ENCODE data around the gene TENM4. TPM values are rescaled to one million over a fixed set of nuclear protein-coding genes. Genes with fewer than 3 reads are reported as not detected.

TENM4 gene
- total RNA-seq, 4 donors from 2014 or later, result 4.0 to 14.6 (median 4.5) TPM

DNA sequence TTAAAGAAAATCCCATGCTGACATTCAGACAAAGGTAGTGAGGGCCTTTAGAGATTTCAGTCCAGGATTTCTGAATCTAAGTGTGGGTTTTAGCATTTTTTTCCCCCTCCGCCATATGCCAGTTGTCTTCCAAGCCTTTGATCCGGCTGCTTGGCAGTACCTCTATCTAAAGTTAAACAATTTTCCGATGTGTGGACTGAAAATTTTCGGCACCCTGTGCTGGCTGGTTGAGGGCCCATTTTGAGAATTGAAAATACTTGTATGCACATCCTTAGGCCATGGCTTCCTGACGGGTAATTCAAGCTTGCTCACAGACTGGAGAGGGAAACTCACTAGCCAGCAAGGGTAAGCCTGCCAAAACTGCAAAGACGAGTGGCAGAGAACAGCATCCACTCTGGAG lies 734.3 kb downstream of the TENM4 start:
- TF ChIP-seq, protein P1, sequence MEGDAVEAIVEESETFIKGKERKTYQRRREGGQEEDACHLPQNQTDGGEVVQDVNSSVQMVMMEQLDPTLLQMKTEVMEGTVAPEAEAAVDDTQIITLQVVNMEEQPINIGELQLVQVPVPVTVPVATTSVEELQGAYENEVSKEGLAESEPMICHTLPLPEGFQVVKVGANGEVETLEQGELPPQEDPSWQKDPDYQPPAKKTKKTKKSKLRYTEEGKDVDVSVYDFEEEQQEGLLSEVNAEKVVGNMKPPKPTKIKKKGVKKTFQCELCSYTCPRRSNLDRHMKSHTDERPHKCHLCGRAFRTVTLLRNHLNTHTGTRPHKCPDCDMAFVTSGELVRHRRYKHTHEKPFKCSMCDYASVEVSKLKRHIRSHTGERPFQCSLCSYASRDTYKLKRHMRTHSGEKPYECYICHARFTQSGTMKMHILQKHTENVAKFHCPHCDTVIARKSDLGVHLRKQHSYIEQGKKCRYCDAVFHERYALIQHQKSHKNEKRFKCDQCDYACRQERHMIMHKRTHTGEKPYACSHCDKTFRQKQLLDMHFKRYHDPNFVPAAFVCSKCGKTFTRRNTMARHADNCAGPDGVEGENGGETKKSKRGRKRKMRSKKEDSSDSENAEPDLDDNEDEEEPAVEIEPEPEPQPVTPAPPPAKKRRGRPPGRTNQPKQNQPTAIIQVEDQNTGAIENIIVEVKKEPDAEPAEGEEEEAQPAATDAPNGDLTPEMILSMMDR (IDR thresholded peaks at IDR 0.05; ENCODE audit: low read depth), result no peak

DNA sequence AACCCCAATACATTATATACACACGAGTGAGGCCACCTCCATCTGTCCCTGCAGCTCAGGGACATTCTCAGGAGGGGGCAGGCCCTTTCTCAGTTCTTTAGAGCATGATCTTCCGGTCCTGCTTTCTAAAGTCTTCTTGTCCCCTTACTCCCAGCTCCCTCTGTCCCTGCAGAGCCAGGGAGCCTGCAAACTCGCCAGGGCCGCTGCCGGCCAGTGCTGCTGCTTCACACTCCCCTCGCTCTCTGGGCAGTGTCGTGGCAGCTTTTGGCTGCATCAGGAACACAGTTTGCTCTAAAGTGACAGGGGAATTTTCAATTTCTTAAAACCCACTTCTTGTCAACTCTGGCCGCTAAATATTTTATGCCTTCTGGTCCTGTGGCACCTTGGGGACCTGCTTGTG lies 736.0 kb downstream of the TENM4 start:
- TF ChIP-seq, protein P1 (IDR thresholded peaks at IDR 0.05; ENCODE audit: low read depth), result no peak

DNA sequence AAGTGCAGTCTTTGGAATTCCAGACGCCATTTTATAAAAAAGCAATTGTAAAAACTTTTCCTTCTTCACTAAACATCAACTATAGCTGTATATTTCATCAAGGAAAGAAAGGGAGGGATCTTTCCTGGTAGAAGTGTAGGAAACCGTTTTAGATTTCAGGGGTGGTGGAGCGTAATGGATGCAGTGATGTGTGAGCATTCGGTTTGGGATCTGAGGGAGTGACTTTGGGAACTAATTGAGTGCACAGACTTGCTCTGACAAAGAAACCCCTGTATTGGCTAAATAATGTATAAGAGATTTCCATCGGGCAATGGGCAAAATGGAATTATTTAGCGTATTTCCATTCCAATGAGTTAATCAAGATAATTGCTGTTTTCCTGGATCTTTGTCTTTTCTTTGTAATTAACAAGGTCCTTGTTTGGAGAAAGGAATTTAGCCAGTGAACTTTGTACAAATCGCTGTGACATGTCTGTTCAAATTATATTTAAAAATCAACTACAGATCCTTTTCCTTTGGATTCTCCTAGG lies 741.2 kb downstream of the TENM4 start:
- TF ChIP-seq, protein P1 (IDR thresholded peaks at IDR 0.05; ENCODE audit: low read depth), result no peak

DNA sequence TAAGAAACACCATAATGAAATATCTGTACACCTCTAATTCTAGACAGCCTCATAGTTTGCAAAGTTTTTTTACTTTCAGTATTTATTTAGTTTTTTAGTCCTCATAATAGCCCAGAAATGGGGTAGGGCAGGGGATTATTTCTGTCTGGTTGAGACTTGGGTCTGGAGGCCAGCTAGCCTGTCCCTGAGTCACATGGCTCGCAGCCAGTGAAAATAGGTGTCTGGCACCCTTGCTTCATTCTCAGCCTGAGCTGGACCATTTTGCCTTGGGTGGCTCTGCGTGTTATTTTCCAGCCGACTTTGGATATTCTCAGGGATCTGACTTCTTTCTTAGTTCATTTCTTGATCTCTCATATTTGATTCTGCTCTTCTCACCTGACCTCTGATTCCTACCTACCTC lies 742.2 kb downstream of the TENM4 start:
- TF ChIP-seq, protein P1 (IDR thresholded peaks at IDR 0.05; ENCODE audit: low read depth), result no peak

- TF ChIP-seq, protein P1 (IDR thresholded peaks at IDR 0.05; ENCODE audit: low read depth), result no peak
Observed at GRCh38 chr11:78696177-78696576, 744.7 kb downstream of the TENM4 start.

- TF ChIP-seq, protein P1 (IDR thresholded peaks at IDR 0.05; ENCODE audit: low read depth), result no peak
Observed at GRCh38 chr11:78694152-78694551, 746.7 kb downstream of the TENM4 start.

DNA sequence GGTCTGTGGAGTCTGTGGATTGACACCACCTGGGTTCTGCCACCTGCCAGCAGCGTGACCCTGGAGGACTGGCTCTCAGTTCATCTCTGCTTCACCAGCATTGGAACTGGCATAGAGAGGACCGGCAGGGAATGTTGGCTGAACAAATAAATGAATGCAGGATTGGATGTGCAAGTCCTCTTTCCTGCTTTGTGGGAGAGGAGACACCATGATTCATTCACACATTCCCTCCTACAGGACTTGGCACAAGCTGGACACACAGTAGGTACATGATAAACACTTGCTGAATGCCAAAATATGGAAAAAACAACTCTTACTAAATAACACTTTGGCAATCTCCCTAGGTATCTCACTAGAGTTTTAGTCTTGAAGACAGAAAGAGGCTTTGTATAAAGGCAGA lies 749.6 kb downstream of the TENM4 start:
- TF ChIP-seq, protein P1 (IDR thresholded peaks at IDR 0.05; ENCODE audit: low read depth), result no peak

Data from subcutaneous adipose tissue (tissue), 4 donors.